Lung (tissue), 12 donors: ENCODE measurements around the gene NPAS3. TPM values are rescaled to one million over a fixed set of nuclear protein-coding genes. Genes with fewer than 3 reads are reported as not detected.

Experiments
- ATAC-seq: fragments of 200-7000 bp; cut with Tn5 transposase; one replicate; pipeline ENCODE4 v1.9.1; 2020; ENCODE audit warnings: moderate number of reproducible peaks; ENCODE audit not compliant: insufficient read depth, low FRiP score
- DNase-seq, 3 donors: peaks; one replicate each; pipeline ENCODE4 v3.0.0-alpha.2; 2013 to 2017
- H3K27ac ChIP-seq, 2 donors: one replicate each; pipeline ENCODE4 v1.5.1; 2013; ENCODE audit warnings: mild to moderate bottlenecking in 2 of 2, moderate library complexity in 2 of 2, control low read depth in 1 of 2, inconsistent platforms in 1 of 2, low read depth in 1 of 2, low read length in 1 of 2
- H3K27me3 ChIP-seq, 3 donors: one replicate each; pipeline ENCODE4 v1.5.1; 2013; ENCODE audit warnings: low read length in 2 of 3; ENCODE audit not compliant: control insufficient read depth in 3 of 3, insufficient read depth in 3 of 3
- H3K36me3 ChIP-seq, 4 donors: one replicate each; pipeline ENCODE4 v1.5.1; 2013; ENCODE audit warnings: low read length in 4 of 4, mild to moderate bottlenecking in 1 of 4, moderate library complexity in 1 of 4; ENCODE audit not compliant: control insufficient read depth in 4 of 4, insufficient read depth in 4 of 4
- H3K4me1 ChIP-seq, 5 donors: one replicate each; pipeline ENCODE4 v1.5.1; 2013; ENCODE audit warnings: low read length in 5 of 5, mild to moderate bottlenecking in 2 of 5, moderate library complexity in 1 of 5; ENCODE audit not compliant: control insufficient read depth in 5 of 5, insufficient read depth in 5 of 5
- H3K4me3 ChIP-seq: one replicate; pipeline ENCODE4 v1.5.1; 2013; ENCODE audit warnings: mild to moderate bottlenecking, control low read depth, moderate library complexity
- H3K9ac ChIP-seq, 2 donors: one replicate each; pipeline ENCODE4 v1.5.1; 2013; ENCODE audit warnings: low read length in 2 of 2, control low read depth in 1 of 2; ENCODE audit not compliant: insufficient read depth in 1 of 2
- H3K9me3 ChIP-seq, 4 donors: one replicate each; pipeline ENCODE4 v1.5.1; 2013; ENCODE audit warnings: low read length in 3 of 4, mild to moderate bottlenecking in 1 of 4, moderate library complexity in 1 of 4; ENCODE audit not compliant: control insufficient read depth in 4 of 4, insufficient read depth in 3 of 4
- CTCF ChIP-seq: IDR thresholded peaks from 2 replicates; pipeline ENCODE4 v1.5.1; 2012; ENCODE audit warnings: mild to moderate bottlenecking; ENCODE audit errors: control extremely low read depth, extremely low read depth
- WGBS, 2 donors: extraction: QIAGEN DNeasy Blood & Tissue Kit; methylation state at CpG; one replicate each; pipeline ENCODE4 v1.1.7; 2013; 5-methylcytosine and 5-hydroxymethylcytosine counted together
- polyA plus RNA-seq, 2 donors: library from polyadenylated mRNA; stranded (reverse); fragments of 200-250 nt; gene quantifications; one replicate each; pipeline ENCODE4 v1.2.1, GENCODE V29; 2013
- total RNA-seq, 2 donors: library from RNA; depleted of rRNA in 1 of 2; stranded (reverse); fragments of >200 nt in 1 of 2; gene quantifications; one replicate each; pipeline ENCODE4 v1.2.1, GENCODE V29; 2014 to 2021
- donor health status: control.
- donor health status: control.
- donor health status: Bipolar disorder and iron deficiency.
- donor health status: healthy.
- donor health status: DM: yes; HTN: yes; CAD: no.

Gene NPAS3
- total and polyA plus RNA-seq, 4 donors, result 0.13 to 0.48 (median 0.33) TPM

GRCh38 chr14:33812181-33812580 is 873.5 kb downstream of the NPAS3 start:
- H3K9ac ChIP-seq, result no peak overlapping the region
- peaks cover 0 to 19% (median 15%) of the 10 kb centered on the region in 3 donors for H3K27me3 ChIP-seq
- ATAC-seq, result no peak
- 60 to 66% methylated on average over 7 of the region's 7 CpGs for WGBS, 2 donors
- TF ChIP-seq CTCF, result no peak
- no peak for DNase-seq
- no peak overlapping the region for H3K4me3 ChIP-seq
- no peaks in the 10 kb centered on the region for H3K9me3 ChIP-seq
- no peaks in the 10 kb centered on the region for H3K36me3 ChIP-seq
- peaks cover 0 to 12% (median 0%) of the 10 kb centered on the region in 5 donors for H3K4me1 ChIP-seq
- no peak overlapping the region for H3K27ac ChIP-seq

- Histone ChIP-seq H3K36me3 (no peaks in the 10 kb centered on the region), H3K9ac (no peak overlapping the region), H3K4me3 (no peak overlapping the region), H3K4me1 (peaks cover 0 to 12% (median 0%) of the 10 kb centered on the region in 5 donors), H3K9me3 (no peaks in the 10 kb centered on the region), H3K27me3 (peaks cover 0 to 17% (median 14%) of the 10 kb centered on the region in 3 donors), H3K27ac (no peak overlapping the region)
- DNase-seq (no peak), ATAC-seq (no peak)
- 41 to 63% methylated on average over 2 of the region's 2 CpGs for WGBS, 2 donors
- no peak for TF ChIP-seq CTCF
Observed at GRCh38 chr14:33812601-33813000, 873.9 kb downstream of the NPAS3 start.

GRCh38 chr14:33814010-33814409 is 875.3 kb downstream of the NPAS3 start:
- no peak overlapping the region for H3K9ac ChIP-seq
- H3K36me3 ChIP-seq, result no peaks in the 10 kb centered on the region
- 78 to 89% methylated on average over 2 of the region's 2 CpGs for WGBS, 2 donors
- H3K27me3 ChIP-seq, result peaks cover 0 to 28% (median 17%) of the 10 kb centered on the region in 3 donors
- H3K4me3 ChIP-seq, result no peak overlapping the region
- no peak for ATAC-seq
- DNase-seq, result no peak
- H3K4me1 ChIP-seq, result peaks cover 0 to 12% (median 0%) of the 10 kb centered on the region in 5 donors
- no peak for TF ChIP-seq CTCF
- no peaks in the 10 kb centered on the region for H3K9me3 ChIP-seq
- H3K27ac ChIP-seq, result no peak overlapping the region
